Hepatocyte (in vitro differentiated cells): ENCODE measurements around the gene MAPK11. TPM values are rescaled to one million over a fixed set of nuclear protein-coding genes. Genes with fewer than 3 reads are reported as not detected.

Experiments
- DNase-seq: peaks from one replicate; pipeline ENCODE4 v3.0.0-alpha.2; 2016; ENCODE audit warnings: low spot score
- H2AFZ ChIP-seq: fragments of 200-600 bp; sonication (generic); 2 replicates; pipeline ENCODE4 v1.6.0; 2016; ENCODE audit warnings: antibody characterized with exemption, mild to moderate bottlenecking
- H3K27ac ChIP-seq: fragments of 200-600 bp; sonication (generic); 2 replicates; pipeline ENCODE4 v1.5.1; 2016; ENCODE audit warnings: mild to moderate bottlenecking
- H3K27me3 ChIP-seq: fragments of 200-600 bp; sonication (generic); 2 replicates; pipeline ENCODE4 v1.6.1; 2016
- H3K36me3 ChIP-seq: fragments of 200-600 bp; sonication (generic); replicated peaks from 2 replicates; pipeline ENCODE4 v1.5.1; 2016; ENCODE audit warnings: low read depth; ENCODE audit not compliant: insufficient read depth
- H3K4me1 ChIP-seq: fragments of 200-600 bp; sonication (generic); 2 replicates; pipeline ENCODE4 v1.5.1; 2016; ENCODE audit warnings: mild to moderate bottlenecking, moderate library complexity; ENCODE audit not compliant: insufficient read depth
- H3K4me2 ChIP-seq: fragments of 200-600 bp; sonication (generic); 2 replicates; pipeline ENCODE4 v1.6.0; 2016
- H3K4me3 ChIP-seq: fragments of 200-600 bp; sonication (generic); 2 replicates; pipeline ENCODE4 v1.5.1; 2016; ENCODE audit warnings: mild to moderate bottlenecking
- H3K79me2 ChIP-seq: fragments of 200-600 bp; sonication (generic); 2 replicates; pipeline ENCODE4 v1.6.0; 2017; ENCODE audit warnings: mild to moderate bottlenecking
- H3K9me2 ChIP-seq: fragments of 200-600 bp; sonication (generic); replicated peaks from 2 replicates; pipeline ENCODE4 v1.6.0; 2017; ENCODE audit warnings: mild to moderate bottlenecking; ENCODE audit not compliant: insufficient read depth
- H3K9me3 ChIP-seq: fragments of 200-600 bp; sonication (generic); 2 replicates; pipeline ENCODE4 v1.5.1; 2016; ENCODE audit warnings: low read depth, mild to moderate bottlenecking
- H4K20me1 ChIP-seq: fragments of 200-600 bp; sonication (generic); 2 replicates; pipeline ENCODE4 v1.6.0; 2016; ENCODE audit warnings: mild to moderate bottlenecking; ENCODE audit not compliant: insufficient read depth, poor library complexity, severe bottlenecking
- CTCF ChIP-seq: fragments of 200-600 bp; sonication (generic); IDR thresholded peaks from 2 replicates; pipeline ENCODE4 v1.5.1; 2016; ENCODE audit warnings: antibody characterized with exemption, mild to moderate bottlenecking; ENCODE audit not compliant: poor library complexity
- EZH2 ChIP-seq: fragments of 200-600 bp; sonication (generic); IDR thresholded peaks from 2 replicates; pipeline ENCODE4 v1.6.1; 2016; ENCODE audit warnings: antibody characterized with exemption, mild to moderate bottlenecking, borderline replicate concordance
- EZH2phosphoT487 ChIP-seq: fragments of 200-600 bp; sonication (generic); IDR thresholded peaks from one replicate; pipeline ENCODE4 v1.6.1; 2018; ENCODE audit warnings: antibody characterized with exemption, mild to moderate bottlenecking, low read depth, moderate library complexity; ENCODE audit not compliant: unreplicated experiment, severe bottlenecking
- WGBS: methylation state at CpG from one replicate; pipeline ENCODE4 v1.1.6; 2016; ENCODE audit warnings: low lambda C conversion rate; ENCODE audit errors: missing lambda C conversion rate; 5-methylcytosine and 5-hydroxymethylcytosine counted together
- polyA plus RNA-seq: library from polyadenylated mRNA; unstranded; fragments of >200 nt; fragmentation: Nextera tagmentation; extraction: Ambion mirVana; gene quantifications from 2 replicates; pipeline ENCODE4 v1.2.1, GENCODE V29; 2016
- total RNA-seq: library from RNA; depleted of rRNA; stranded (reverse); fragments of >200 nt; gene quantifications from 2 replicates; pipeline ENCODE4 v1.2.3, GENCODE V29; 2014

The MAPK11 gene
- total and polyA plus RNA-seq, 2 experiments from 2014 or later: 1.1 to 2.3 TPM

- no peaks in the 10 kb centered on the region for H3K9me3 ChIP-seq
- no peaks in the 10 kb centered on the region for H3K9me2 ChIP-seq
- no peak for TF ChIP-seq CTCF
- no peak for TF ChIP-seq EZH2phosphoT487
- TF ChIP-seq EZH2: no peak
- H3K27me3 ChIP-seq: no peaks in the 10 kb centered on the region
- WGBS: 81% methylated on average over 14 of the region's 14 CpGs
- no peak overlapping the region for H2AFZ ChIP-seq
- no peaks in the 10 kb centered on the region for H3K36me3 ChIP-seq
- H3K4me3 ChIP-seq: peak overlapping the region; percentile 12
- H3K79me2 ChIP-seq: peaks cover 65% of the 10 kb centered on the region
- peak overlapping the region; percentile 98 for H3K4me2 ChIP-seq
- H4K20me1 ChIP-seq: peaks cover 37% of the 10 kb centered on the region
- no peak for DNase-seq
- peak overlapping the region; percentile 98 for H3K27ac ChIP-seq
- H3K4me1 ChIP-seq: peaks cover 66% of the 10 kb centered on the region
These were observed 35.3 kb upstream of the MAPK11 start for GRCh38 chr22:50305393-50305922.

GRCh38 chr22:50304528-50305392 is 34.6 kb upstream of the MAPK11 start:
- no peak overlapping the region for H2AFZ ChIP-seq
- H3K9me3 ChIP-seq: no peaks in the 10 kb centered on the region
- peaks cover 44% of the 10 kb centered on the region for H4K20me1 ChIP-seq
- H3K4me1 ChIP-seq: peaks cover 73% of the 10 kb centered on the region
- peak overlapping the region; percentile 98 for H3K4me2 ChIP-seq
- TF ChIP-seq CTCF (no peak), EZH2 (no peak), EZH2phosphoT487 (no peak)
- H3K27ac ChIP-seq: peak overlapping the region; percentile 98
- DNase-seq: peak; percentile 48
- WGBS: 78% methylated on average over 21 of the region's 22 CpGs
- no peaks in the 10 kb centered on the region for H3K9me2 ChIP-seq
- H3K27me3 ChIP-seq: no peaks in the 10 kb centered on the region
- peak overlapping the region; percentile 12 for H3K4me3 ChIP-seq
- H3K36me3 ChIP-seq: no peaks in the 10 kb centered on the region
- peaks cover 72% of the 10 kb centered on the region for H3K79me2 ChIP-seq

- H4K20me1 ChIP-seq: peaks cover 52% of the 10 kb centered on the region
- H3K9me3 ChIP-seq: no peaks in the 10 kb centered on the region
- peaks cover 79% of the 10 kb centered on the region for H3K4me1 ChIP-seq
- H2AFZ ChIP-seq: no peak overlapping the region
- H3K4me2 ChIP-seq: peak overlapping the region; percentile 98
- H3K27ac ChIP-seq: peak overlapping the region; percentile 98
- no peaks in the 10 kb centered on the region for H3K9me2 ChIP-seq
- TF ChIP-seq EZH2phosphoT487 (no peak), CTCF (peak; percentile 3), EZH2 (no peak)
- DNase-seq: peak; percentile 83
- peaks cover 80% of the 10 kb centered on the region for H3K79me2 ChIP-seq
- no peak overlapping the region for H3K4me3 ChIP-seq
- 59% methylated on average over 11 of the region's 11 CpGs for WGBS
- no peaks in the 10 kb centered on the region for H3K27me3 ChIP-seq
- no peaks in the 10 kb centered on the region for H3K36me3 ChIP-seq
These were observed 33.8 kb upstream of the MAPK11 start for GRCh38 chr22:50303848-50304527.
